ENCODE results near the gene CLINT1.
"Not testable (repeated sequence)": the region's sequence is repeated elsewhere in the genome, so short reads cannot be mapped to it uniquely, and the experiment has no call there.

The CLINT1 gene

DNA sequence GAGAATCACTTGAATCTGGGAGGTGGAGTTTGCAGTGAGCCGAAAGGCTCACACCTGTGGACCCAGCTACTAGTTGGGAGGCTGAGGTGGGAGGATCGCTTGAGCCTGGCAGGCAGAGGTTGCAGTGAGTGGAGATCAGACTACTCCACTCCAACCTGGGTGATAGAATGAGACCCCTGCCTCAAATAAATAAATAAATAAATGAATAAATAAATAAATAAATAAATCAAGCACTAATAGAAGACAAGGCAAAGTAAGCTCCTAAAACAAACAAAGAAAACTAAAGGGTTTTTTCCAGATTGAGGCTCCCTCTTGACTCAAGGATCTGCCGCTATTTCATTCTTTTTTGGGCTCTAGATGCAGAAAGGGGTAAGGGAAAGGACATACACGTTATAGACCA is 34.7 kb upstream of the CLINT1 start:
- Mint-ChIP-seq H3K27ac (no peak overlapping the region), H3K4me3 (no peak overlapping the region), H3K9me3 (no peaks in the 10 kb centered on the region), H3K4me1 (no peaks in the 10 kb centered on the region), H3K36me3 (ENCODE audit: low read depth) (no peaks in the 10 kb centered on the region), H3K27me3 (ENCODE audit: low read depth, poor library complexity) (peaks cover 7% of the 10 kb centered on the region)
- DNase-seq: no peak
- no peak for TF ChIP-seq CTCF (IDR thresholded peaks at IDR 0.05)

GRCh38 chr5:157892974-157893373 is 34.0 kb upstream of the CLINT1 start:
- Mint-ChIP-seq H3K4me1 (no peaks in the 10 kb centered on the region), H3K27me3 (ENCODE audit: low read depth, poor library complexity) (peaks cover 7% of the 10 kb centered on the region), H3K4me3 (no peak overlapping the region), H3K27ac (no peak overlapping the region), H3K9me3 (no peaks in the 10 kb centered on the region), H3K36me3 (ENCODE audit: low read depth) (no peaks in the 10 kb centered on the region)
- TF ChIP-seq CTCF (IDR thresholded peaks at IDR 0.05): no peak
- DNase-seq: no peak

DNA sequence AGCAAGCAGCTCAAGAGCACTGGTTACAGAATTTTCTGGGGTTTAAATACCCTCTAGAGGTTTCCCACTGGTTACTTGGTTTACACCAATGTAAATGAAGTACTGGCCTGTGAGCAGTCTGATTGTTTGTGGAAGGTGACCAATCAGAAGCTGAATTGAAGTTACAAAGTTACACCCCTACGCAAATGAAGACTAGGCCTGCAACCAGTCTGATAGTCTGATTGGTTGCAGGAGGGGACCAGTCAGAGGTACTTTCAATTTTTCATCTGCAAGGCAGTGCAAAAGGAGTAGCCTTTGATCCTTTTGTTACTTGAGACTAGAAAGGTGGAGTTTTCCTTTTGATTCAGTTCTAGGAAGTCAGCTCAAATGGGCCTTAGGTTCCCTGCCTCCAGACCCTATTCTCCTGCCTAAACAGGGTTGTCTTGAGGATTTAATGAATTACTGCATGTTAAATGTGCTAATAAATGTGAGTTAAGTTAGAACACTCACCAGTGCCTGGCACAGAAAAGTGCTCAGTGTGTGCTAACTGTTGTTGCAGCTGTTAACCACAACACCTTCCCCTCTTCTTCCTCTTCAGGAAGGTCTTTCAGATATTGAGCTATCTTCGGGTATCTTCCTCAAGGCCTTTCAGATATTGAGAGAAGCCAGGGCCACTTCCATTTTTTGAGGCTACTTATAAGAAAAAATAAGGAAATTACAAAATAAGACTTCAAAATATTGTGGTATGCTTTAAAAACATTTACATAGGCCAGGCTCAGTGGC is 32.1 kb upstream of the CLINT1 start:
- no peak overlapping the region for H3K27ac Mint-ChIP-seq
- H3K4me1 Mint-ChIP-seq: no peaks in the 10 kb centered on the region
- DNase-seq: no peak
- H3K27me3 Mint-ChIP-seq (ENCODE audit: low read depth, poor library complexity): peaks cover 4% of the 10 kb centered on the region
- peaks cover 11% of the 10 kb centered on the region for H3K9me3 Mint-ChIP-seq
- no peak overlapping the region for H3K4me3 Mint-ChIP-seq
- no peak for TF ChIP-seq CTCF (IDR thresholded peaks at IDR 0.05)
- no peaks in the 10 kb centered on the region for H3K36me3 Mint-ChIP-seq (ENCODE audit: low read depth)

GRCh38 chr5:157888814-157889532 is 30.0 kb upstream of the CLINT1 start:
- Mint-ChIP-seq H3K4me3 (no peak overlapping the region), H3K27ac (no peak overlapping the region), H3K4me1 (no peaks in the 10 kb centered on the region), H3K36me3 (ENCODE audit: low read depth) (no peaks in the 10 kb centered on the region), H3K27me3 (ENCODE audit: low read depth, poor library complexity) (peaks cover 3% of the 10 kb centered on the region), H3K9me3 (peaks cover 21% of the 10 kb centered on the region)
- DNase-seq: no peak
- TF ChIP-seq CTCF (IDR thresholded peaks at IDR 0.05): no peak

GRCh38 chr5:157886796-157887380 is 27.9 kb upstream of the CLINT1 start:
- TF ChIP-seq CTCF (IDR thresholded peaks at IDR 0.05): no peak
- Mint-ChIP-seq H3K36me3 (ENCODE audit: low read depth) (no peaks in the 10 kb centered on the region), H3K9me3 (peaks cover 21% of the 10 kb centered on the region), H3K4me1 (no peaks in the 10 kb centered on the region), H3K27me3 (ENCODE audit: low read depth, poor library complexity) (peaks cover 3% of the 10 kb centered on the region), H3K4me3 (no peak overlapping the region), H3K27ac (no peak overlapping the region)
- no peak for DNase-seq

- not testable (repeated sequence) for H3K4me3 Mint-ChIP-seq; H3K27ac Mint-ChIP-seq; H3K36me3 Mint-ChIP-seq (ENCODE audit: low read depth); H3K4me1 Mint-ChIP-seq; DNase-seq; H3K27me3 Mint-ChIP-seq (ENCODE audit: low read depth, poor library complexity)
- H3K9me3 Mint-ChIP-seq: peaks cover 28% of the 10 kb centered on the region
These were observed 26.1 kb upstream of the CLINT1 start for GRCh38 chr5:157885051-157885450.

- not testable (repeated sequence) for H3K36me3 Mint-ChIP-seq (ENCODE audit: low read depth); H3K4me3 Mint-ChIP-seq; DNase-seq; H3K4me1 Mint-ChIP-seq; H3K27ac Mint-ChIP-seq
- Mint-ChIP-seq H3K27me3 (ENCODE audit: low read depth, poor library complexity) (peaks cover 11% of the 10 kb centered on the region), H3K9me3 (peaks cover 21% of the 10 kb centered on the region)
These were observed 22.6 kb upstream of the CLINT1 start for GRCh38 chr5:157881498-157881897.
